Endothelial cell (in vitro differentiated cells): ENCODE results near the gene POLDIP3. TPM values are rescaled to one million over a fixed set of nuclear protein-coding genes. Genes with fewer than 3 reads are reported as not detected.
A peak's percentile ranks its signal among the peaks of the same experiment; 100 is the strongest.

Source experiments
- DNase-seq: peaks from one replicate; pipeline ENCODE4 v3.0.0; 2021; ENCODE audit warnings: low spot score
- H3K27ac Mint-ChIP-seq: one replicate; pipeline ENCODE4 v1.8.0; 2021; ENCODE audit warnings: mixed read lengths, inconsistent platforms; ENCODE audit not compliant: unreplicated experiment
- H3K27me3 Mint-ChIP-seq: one replicate; pipeline ENCODE4 v1.8.0; 2021; ENCODE audit warnings: mild to moderate bottlenecking, moderate library complexity, mixed read lengths, inconsistent platforms; ENCODE audit not compliant: unreplicated experiment
- H3K36me3 Mint-ChIP-seq: one replicate; pipeline ENCODE4 v1.8.0; 2021; ENCODE audit warnings: mild to moderate bottlenecking, low read depth, mixed read lengths, inconsistent platforms; ENCODE audit not compliant: unreplicated experiment
- H3K4me1 Mint-ChIP-seq: one replicate; pipeline ENCODE4 v1.8.0; 2021; ENCODE audit warnings: mild to moderate bottlenecking, mixed read lengths, inconsistent platforms; ENCODE audit not compliant: unreplicated experiment
- H3K4me3 Mint-ChIP-seq: one replicate; pipeline ENCODE4 v1.8.0; 2021; ENCODE audit warnings: mild to moderate bottlenecking, mixed read lengths, inconsistent platforms; ENCODE audit not compliant: unreplicated experiment
- H3K9me3 Mint-ChIP-seq: one replicate; pipeline ENCODE4 v1.8.0; 2021; ENCODE audit warnings: mixed read lengths, inconsistent platforms; ENCODE audit not compliant: unreplicated experiment
- total RNA-seq: library from RNA; stranded (reverse); fragmentation: NEBNext Ultra II Directional; extraction: Animal tissue kit (Norgen Biotek cat#: 25700); gene quantifications from one replicate; pipeline ENCODE4 v1.2.1, GENCODE V29; 2021; ENCODE audit not compliant: unreplicated experiment
- TF ChIP-seq, protein P1 (sequence below): fragments of 200-600 bp; sonication (generic); IDR thresholded peaks from one replicate; pipeline ENCODE4 v1.5.0; 2021; ENCODE audit warnings: antibody characterized with exemption; ENCODE audit not compliant: unreplicated experiment

Gene POLDIP3
- total RNA-seq, 1 donor from 2014 or later = 50.0 TPM

DNA sequence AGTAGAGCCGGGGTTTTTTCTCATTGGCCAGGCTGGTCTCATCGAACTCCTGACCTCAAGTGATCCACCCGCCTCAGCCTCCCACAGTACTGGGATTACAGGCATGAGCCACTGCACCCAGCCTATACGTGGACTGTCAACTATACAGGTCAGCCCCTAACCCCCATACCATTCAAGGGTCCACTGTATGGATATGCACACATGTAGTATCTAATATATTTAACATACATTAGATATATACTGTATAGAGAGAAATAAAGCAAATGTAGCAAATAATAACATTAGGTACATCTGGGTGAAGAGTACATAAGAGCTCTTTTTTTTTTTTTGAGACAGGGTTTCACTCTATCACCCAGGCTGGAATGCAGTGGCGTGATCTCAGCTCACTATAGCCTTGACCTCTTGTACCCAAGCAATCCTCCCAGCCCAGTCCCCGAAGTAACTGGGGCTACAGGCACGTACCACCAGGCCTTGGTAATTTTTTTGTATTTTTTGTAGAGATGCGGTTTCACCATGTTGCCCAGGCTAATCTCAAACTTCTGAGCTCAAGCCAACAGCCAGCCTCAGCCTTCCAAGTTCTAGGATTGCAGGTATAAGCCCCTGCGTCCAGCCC is 27.2 kb upstream of the POLDIP3 start:
- no peak for DNase-seq
- H3K36me3 Mint-ChIP-seq = no peaks in the 10 kb centered on the region
- no peaks in the 10 kb centered on the region for H3K9me3 Mint-ChIP-seq
- TF ChIP-seq, protein P1, sequence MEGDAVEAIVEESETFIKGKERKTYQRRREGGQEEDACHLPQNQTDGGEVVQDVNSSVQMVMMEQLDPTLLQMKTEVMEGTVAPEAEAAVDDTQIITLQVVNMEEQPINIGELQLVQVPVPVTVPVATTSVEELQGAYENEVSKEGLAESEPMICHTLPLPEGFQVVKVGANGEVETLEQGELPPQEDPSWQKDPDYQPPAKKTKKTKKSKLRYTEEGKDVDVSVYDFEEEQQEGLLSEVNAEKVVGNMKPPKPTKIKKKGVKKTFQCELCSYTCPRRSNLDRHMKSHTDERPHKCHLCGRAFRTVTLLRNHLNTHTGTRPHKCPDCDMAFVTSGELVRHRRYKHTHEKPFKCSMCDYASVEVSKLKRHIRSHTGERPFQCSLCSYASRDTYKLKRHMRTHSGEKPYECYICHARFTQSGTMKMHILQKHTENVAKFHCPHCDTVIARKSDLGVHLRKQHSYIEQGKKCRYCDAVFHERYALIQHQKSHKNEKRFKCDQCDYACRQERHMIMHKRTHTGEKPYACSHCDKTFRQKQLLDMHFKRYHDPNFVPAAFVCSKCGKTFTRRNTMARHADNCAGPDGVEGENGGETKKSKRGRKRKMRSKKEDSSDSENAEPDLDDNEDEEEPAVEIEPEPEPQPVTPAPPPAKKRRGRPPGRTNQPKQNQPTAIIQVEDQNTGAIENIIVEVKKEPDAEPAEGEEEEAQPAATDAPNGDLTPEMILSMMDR = no peak
- peaks cover 24% of the 10 kb centered on the region for H3K4me1 Mint-ChIP-seq
- H3K27me3 Mint-ChIP-seq = peaks cover 3% of the 10 kb centered on the region
- no peak overlapping the region for H3K27ac Mint-ChIP-seq
- no peak overlapping the region for H3K4me3 Mint-ChIP-seq

DNA sequence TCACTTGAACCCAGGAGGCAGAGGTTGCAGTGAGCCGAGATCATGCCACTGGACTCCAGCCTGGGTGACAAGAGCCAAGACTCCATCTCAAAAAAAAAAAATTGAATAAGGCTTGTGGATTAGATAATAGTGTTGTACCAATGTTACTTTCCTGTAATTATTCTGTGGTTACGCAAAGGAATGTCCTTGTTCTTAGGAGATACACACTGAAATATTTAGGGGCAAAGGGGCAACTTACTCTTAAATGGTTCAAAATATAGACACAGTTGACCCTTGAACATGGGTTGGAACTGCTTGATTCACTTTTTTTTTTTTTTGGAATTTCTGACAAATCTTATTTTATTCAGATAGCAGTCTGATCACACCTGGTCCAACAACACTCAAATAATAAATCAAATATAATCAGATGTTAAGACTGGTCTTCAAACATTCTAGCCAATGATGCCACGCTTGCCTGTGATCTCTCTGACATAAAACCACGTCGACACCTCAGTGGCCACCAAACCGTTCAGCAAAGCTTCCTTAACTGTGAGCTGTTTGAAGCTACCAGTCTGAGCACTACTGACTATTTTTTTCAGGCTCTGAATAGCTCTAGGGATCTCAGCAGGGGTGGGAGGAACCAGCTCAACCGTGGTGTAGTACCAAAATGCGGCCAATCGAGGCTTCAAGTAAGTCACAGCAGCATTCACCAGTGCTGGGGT is 25.0 kb upstream of the POLDIP3 start:
- Mint-ChIP-seq H3K27ac (no peak overlapping the region), H3K27me3 (peaks cover 7% of the 10 kb centered on the region), H3K4me3 (no peak overlapping the region), H3K9me3 (no peaks in the 10 kb centered on the region), H3K4me1 (peaks cover 19% of the 10 kb centered on the region), H3K36me3 (peaks cover 7% of the 10 kb centered on the region)
- TF ChIP-seq, protein P1 = no peak
- no peak for DNase-seq

DNA sequence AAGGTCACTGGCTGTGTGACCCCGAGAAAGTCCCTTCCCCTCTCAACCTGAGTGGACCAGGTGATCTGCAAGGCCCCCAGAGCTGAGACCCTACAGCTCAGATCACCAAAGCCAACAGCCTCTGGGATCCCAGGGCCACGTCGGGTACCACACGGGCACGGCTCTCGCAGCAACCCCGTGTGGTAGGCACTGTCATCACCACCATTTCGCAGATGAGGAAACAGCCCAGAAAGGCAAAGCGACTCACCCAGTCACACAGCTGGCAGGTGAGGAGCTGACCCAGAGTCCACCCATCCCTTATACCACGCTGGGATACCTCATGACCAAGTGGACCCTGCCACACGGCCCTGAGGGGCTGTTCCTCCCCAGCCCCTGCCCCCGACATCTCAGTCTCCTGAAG is 22.9 kb upstream of the POLDIP3 start:
- H3K4me1 Mint-ChIP-seq = peaks cover 8% of the 10 kb centered on the region
- no peaks in the 10 kb centered on the region for H3K9me3 Mint-ChIP-seq
- no peak overlapping the region for H3K4me3 Mint-ChIP-seq
- DNase-seq = no peak
- TF ChIP-seq, protein P1 = no peak
- H3K36me3 Mint-ChIP-seq = peaks cover 7% of the 10 kb centered on the region
- peaks cover 4% of the 10 kb centered on the region for H3K27me3 Mint-ChIP-seq
- H3K27ac Mint-ChIP-seq = no peak overlapping the region

- H3K9me3 Mint-ChIP-seq = no peaks in the 10 kb centered on the region
- no peak for DNase-seq
- peaks cover 4% of the 10 kb centered on the region for H3K27me3 Mint-ChIP-seq
- H3K36me3 Mint-ChIP-seq = peaks cover 10% of the 10 kb centered on the region
- TF ChIP-seq, protein P1 = no peak
- H3K27ac Mint-ChIP-seq = no peak overlapping the region
- H3K4me3 Mint-ChIP-seq = no peak overlapping the region
- peaks cover 8% of the 10 kb centered on the region for H3K4me1 Mint-ChIP-seq
Measured at GRCh38 chr22:42636506-42636905, 21.8 kb upstream of the POLDIP3 start.

DNA sequence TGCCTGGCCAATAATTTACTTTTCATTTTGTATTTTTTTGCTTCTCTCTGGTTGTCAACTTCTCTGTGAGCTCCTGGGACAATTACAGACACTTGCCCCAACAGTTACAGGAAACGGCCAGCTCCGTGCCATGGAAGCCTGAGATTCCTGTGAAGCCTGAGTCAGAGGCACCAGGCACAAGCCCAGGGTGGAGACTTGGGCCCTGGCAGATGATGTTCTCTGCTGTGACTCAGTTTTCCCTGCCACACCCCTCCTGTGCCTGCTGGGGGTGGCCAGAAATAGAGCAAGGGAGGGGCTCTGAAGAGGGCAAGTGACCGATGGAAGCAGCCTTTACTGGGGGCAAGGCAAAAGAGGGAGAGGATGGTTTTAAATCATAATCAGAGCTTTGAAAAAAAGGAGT is 20.8 kb upstream of the POLDIP3 start:
- peaks cover 8% of the 10 kb centered on the region for H3K4me1 Mint-ChIP-seq
- peaks cover 10% of the 10 kb centered on the region for H3K36me3 Mint-ChIP-seq
- TF ChIP-seq, protein P1 = no peak
- peak overlapping the region; percentile 37 for H3K4me3 Mint-ChIP-seq
- no peak for DNase-seq
- H3K27me3 Mint-ChIP-seq = peaks cover 5% of the 10 kb centered on the region
- no peaks in the 10 kb centered on the region for H3K9me3 Mint-ChIP-seq
- peak overlapping the region; percentile 89 for H3K27ac Mint-ChIP-seq
